ENCODE data around the gene BRICD5.

DNA sequence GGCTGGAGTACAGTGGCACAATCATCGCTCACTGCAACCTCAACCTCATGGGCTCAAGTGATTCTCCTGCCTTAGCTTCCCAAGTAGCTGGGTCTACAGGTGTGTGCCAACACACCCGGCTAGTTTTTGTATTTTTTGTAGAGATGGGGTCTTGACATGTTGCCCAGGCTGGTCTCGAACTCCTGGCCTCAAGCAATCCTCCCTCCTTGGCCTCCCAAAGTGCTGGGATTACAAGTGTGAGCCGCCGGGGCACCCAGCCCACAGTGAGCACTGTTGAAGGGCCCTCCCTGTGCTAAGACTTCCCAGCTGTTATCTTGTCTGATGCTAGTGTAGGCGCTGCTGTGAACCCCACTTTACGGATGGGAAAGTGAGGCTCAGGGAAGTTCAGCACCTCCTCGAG lies 22.3 kb downstream of the BRICD5 start:
- TF ChIP-seq, protein P1, sequence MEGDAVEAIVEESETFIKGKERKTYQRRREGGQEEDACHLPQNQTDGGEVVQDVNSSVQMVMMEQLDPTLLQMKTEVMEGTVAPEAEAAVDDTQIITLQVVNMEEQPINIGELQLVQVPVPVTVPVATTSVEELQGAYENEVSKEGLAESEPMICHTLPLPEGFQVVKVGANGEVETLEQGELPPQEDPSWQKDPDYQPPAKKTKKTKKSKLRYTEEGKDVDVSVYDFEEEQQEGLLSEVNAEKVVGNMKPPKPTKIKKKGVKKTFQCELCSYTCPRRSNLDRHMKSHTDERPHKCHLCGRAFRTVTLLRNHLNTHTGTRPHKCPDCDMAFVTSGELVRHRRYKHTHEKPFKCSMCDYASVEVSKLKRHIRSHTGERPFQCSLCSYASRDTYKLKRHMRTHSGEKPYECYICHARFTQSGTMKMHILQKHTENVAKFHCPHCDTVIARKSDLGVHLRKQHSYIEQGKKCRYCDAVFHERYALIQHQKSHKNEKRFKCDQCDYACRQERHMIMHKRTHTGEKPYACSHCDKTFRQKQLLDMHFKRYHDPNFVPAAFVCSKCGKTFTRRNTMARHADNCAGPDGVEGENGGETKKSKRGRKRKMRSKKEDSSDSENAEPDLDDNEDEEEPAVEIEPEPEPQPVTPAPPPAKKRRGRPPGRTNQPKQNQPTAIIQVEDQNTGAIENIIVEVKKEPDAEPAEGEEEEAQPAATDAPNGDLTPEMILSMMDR (IDR thresholded peaks at IDR 0.05): no peak
- TF ChIP-seq EZH2phosphoT487 (IDR thresholded peaks at IDR 0.05): no peak
